GM12873 (cell line): Measurements from ENCODE around the gene MSRB3.

ENCODE experiments used
- CTCF ChIP-seq: IDR thresholded peaks from 2 replicates; pipeline ENCODE4 v1.5.1; 2012; ENCODE audit warnings: low read depth, mild to moderate bottlenecking, moderate library complexity, low read length, control low read depth; ENCODE audit not compliant: insufficient read depth; ENCODE audit errors: missing control alignments

Gene MSRB3

GRCh38 chr12:65318186-65318685, 39.8 kb downstream of the MSRB3 start:
- no peak for TF ChIP-seq CTCF

- TF ChIP-seq CTCF, result no peak
These were observed 41.3 kb downstream of the MSRB3 start for GRCh38 chr12:65319688-65320200.

GRCh38 chr12:65323070-65323469, 44.6 kb downstream of the MSRB3 start:
- no peak for TF ChIP-seq CTCF

- TF ChIP-seq CTCF, result no peak
These were observed 45.6 kb downstream of the MSRB3 start for GRCh38 chr12:65324056-65324455.

- TF ChIP-seq CTCF, result no peak
These were observed 46.1 kb downstream of the MSRB3 start for GRCh38 chr12:65324551-65324950.

GRCh38 chr12:65325183-65325582, 46.7 kb downstream of the MSRB3 start:
- TF ChIP-seq CTCF, result no peak

- TF ChIP-seq CTCF, result no peak
These were observed 48.1 kb downstream of the MSRB3 start for GRCh38 chr12:65326616-65327015.
